ENCODE results near the gene PAPPA.
A peak's percentile ranks its signal among the peaks of the same experiment; 100 is the strongest.

Gene PAPPA

GRCh38 chr9:116151966-116152381 is 1.6 kb upstream of the PAPPA start:
- DNase-seq (ENCODE audit: low read depth): peak; percentile 74

- no peak for DNase-seq (ENCODE audit: low read depth)
These were observed 1.2 kb upstream of the PAPPA start for GRCh38 chr9:116152390-116152789.

DNA sequence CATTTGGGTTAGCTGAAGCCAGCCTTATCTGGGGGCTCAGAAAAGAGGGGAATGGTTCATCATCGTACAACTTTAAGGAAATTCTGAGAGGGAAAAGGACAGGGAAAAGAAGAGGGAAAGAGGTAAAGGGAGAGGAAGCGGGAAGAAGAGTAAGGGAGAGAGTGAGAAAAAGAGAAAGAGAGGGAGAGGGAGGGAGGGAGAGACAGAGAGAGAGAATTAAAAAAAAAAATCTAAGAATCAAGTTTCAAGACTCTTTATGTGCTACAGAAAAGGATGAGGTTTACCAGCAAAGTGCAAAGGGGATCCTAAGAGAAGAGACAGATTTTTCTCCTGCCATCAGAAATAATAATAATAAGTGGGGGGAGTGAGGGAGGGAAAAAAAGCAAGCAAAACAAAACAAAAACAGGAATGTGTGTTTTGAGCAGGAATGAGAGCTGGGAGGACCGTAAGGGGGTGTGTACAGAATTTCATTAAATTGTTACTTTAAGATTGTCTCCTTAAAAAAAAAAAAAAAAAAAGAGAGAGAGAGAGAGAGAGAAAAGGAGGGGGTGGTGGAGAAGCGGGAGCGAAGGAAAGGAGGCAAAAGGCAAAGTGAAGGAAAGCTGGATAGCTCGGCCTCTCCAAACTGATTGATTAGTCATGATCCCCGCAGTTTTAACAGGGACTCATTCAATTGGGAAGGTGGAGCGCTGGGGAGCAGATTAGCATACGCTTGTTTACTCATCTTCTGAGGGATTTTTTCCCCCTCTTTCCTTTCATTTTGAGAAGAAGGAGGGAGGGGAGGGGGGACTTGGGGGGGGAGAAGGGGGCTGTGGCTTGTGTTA is 438 bp upstream of the PAPPA start:
- peak; percentile 68 for DNase-seq (ENCODE audit: low read depth)

- DNase-seq (ENCODE audit: low read depth): no peak
These were observed 864 bp downstream of the PAPPA start for GRCh38 chr9:116154334-116154975.

GRCh38 chr9:116154976-116155697 is 1.5 kb downstream of the PAPPA start:
- DNase-seq (ENCODE audit: low read depth): no peak

DNA sequence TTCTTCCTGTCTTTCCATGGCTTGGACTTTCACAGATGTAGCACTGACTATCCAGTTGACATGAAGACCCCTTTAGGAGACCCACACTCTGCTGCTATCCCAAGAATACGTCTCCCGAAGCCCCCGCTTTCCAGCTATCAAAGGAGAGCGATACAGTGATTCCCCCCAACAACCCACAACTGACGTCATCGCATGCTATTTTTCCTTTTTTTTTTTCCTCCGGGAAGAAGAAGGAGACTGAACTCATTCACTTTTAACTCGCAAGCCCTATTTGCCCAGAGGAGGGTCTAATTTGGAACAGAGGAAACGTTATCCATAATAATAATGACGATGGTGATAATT is 2.1 kb downstream of the PAPPA start:
- DNase-seq (ENCODE audit: low read depth): no peak

DNA sequence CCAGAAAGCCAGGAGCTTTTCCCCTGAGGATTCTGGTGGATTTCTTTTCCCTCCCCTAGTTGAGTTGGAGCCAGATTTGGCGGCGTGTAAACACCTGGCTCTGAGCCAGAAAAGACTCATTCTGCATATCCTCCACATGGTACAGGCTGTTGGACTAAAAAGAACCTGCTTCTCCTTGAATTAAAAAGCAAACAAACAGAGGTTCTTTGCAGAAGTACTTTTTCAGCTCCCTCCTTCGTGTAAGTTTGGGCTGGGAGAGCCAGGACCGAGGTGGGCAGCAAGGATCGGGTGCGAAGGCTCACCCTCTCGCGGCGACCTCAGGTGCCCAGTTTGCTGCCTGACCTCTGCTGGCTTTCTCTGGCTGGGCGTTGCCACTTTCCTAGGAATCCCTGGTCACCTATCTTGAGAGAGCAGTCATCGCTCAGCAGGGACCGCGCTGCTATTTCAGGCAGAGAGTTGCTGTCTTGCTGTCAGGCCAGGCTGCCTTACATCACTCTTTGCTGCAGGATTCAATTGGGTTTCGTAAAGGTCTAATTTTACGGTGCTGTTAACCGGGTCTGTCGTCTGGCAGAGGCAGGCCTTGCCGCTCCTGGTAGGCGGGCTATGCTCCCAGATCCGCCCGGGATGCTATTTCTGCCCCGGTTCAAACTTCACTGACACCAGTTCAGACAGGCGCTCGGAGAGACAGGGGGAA is 3.2 kb downstream of the PAPPA start:
- peak; percentile 70 for DNase-seq (ENCODE audit: low read depth)

GRCh38 chr9:116157436-116158138 is 4.0 kb downstream of the PAPPA start:
- no peak for DNase-seq (ENCODE audit: low read depth)

- no peak for DNase-seq (ENCODE audit: low read depth)
These were observed 7.3 kb downstream of the PAPPA start for GRCh38 chr9:116160676-116161571.

GRCh38 chr9:116162241-116162781 is 8.7 kb downstream of the PAPPA start:
- no peak for DNase-seq (ENCODE audit: low read depth)

- no peak for DNase-seq (ENCODE audit: low read depth)
These were observed 9.9 kb downstream of the PAPPA start for GRCh38 chr9:116163293-116164055.

GRCh38 chr9:116165912-116166311 is 12.3 kb downstream of the PAPPA start:
- DNase-seq (ENCODE audit: low read depth): no peak

DNA sequence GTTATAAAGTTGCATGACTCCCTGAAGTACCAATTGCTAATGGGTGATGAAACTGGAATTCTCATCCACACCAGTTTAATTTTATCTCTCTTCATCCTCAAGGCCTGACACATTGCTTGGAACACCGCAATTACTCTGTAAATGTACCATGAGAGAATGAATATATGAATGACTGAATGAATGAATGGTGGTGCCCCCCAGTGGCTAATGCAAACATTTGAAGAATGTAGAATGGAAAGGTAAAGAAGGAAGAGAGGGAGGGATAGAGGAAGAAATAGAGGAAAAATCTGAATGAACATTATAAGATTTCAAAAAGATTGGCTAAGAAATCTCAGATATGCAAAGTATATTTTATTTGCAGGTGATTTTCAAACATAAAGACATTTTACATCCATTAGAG is 13.1 kb downstream of the PAPPA start:
- DNase-seq (ENCODE audit: low read depth): no peak

GRCh38 chr9:116168231-116168630 is 14.6 kb downstream of the PAPPA start:
- no peak for DNase-seq (ENCODE audit: low read depth)

DNA sequence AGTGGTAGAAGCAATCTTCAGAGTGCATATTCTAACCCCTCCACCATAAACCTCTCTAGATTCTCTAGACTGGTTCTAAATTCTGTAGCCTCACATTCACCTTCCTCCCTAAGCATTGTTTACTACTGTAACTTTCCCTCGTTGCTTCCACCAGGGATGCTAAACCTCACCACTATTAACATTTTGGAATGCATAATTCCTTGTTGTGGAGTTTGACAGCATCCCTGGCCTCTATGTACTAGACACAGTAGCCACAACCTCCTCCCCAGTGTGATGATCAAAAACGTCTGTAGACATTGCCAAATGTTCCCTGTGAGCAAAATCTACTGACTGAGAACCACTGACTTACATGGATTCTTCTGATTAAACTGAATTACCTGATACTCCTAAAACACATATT is 18.6 kb downstream of the PAPPA start:
- DNase-seq (ENCODE audit: low read depth): no peak

- no peak for DNase-seq (ENCODE audit: low read depth)
These were observed 20.8 kb downstream of the PAPPA start for GRCh38 chr9:116174347-116174746.

- DNase-seq (ENCODE audit: low read depth): no peak
These were observed 22.0 kb downstream of the PAPPA start for GRCh38 chr9:116175614-116176013.

- no peak for DNase-seq (ENCODE audit: low read depth)
These were observed 25.1 kb downstream of the PAPPA start for GRCh38 chr9:116178481-116179211.

DNA sequence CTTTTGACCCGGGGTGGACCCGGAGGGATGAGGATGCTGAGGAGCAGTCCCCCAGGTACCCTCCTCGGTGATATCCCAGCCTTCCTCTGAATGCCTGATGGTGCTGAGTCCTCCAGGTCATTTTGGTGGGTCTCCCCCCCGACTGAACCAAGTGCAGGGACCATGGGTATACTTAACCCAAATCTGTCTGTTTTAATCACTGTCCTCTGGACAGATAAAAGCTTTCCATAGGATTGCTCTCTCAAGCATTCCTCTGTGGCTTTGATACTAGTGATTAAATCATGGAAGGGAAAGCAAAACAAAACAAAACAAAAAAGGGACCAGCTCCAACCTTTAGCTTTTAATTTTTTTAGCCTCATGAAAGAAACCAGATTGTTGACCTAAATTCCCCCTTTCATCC is 26.0 kb downstream of the PAPPA start:
- no peak for DNase-seq (ENCODE audit: low read depth)

All from GM04504 (cell line).